NCI-H1417 treated with DMSO at 0.1 percent for 48 hours (cell line): Measurements from ENCODE around the gene IQSEC3.
"Not testable (repeated sequence)": the region's sequence is repeated elsewhere in the genome, so short reads cannot be mapped to it uniquely, and the experiment has no call there.

Experiments
- DNase-seq: peaks from one replicate; lab custom pipeline; 2025; lab: John Stamatoyannopoulos, UW

Gene IQSEC3

GRCh38 chr12:66428-66781 is at the start of gene IQSEC3:
TSS of gene IQSEC3 (plus strand) at chr12:66767. CDS start at chr12:66883, 116 bp downstream.
- DNase-seq, result not testable (repeated sequence)

- not testable (repeated sequence) for DNase-seq
Observed at GRCh38 chr12:17370-18340, 48.9 kb upstream of the IQSEC3 start.

GRCh38 chr12:18821-19567 is 47.6 kb upstream of the IQSEC3 start:
- DNase-seq, result not testable (repeated sequence)

GRCh38 chr12:19906-20305 is 46.7 kb upstream of the IQSEC3 start:
- DNase-seq, result not testable (repeated sequence)

GRCh38 chr12:20757-21156 is 45.8 kb upstream of the IQSEC3 start:
- no peak for DNase-seq

GRCh38 chr12:21301-22189 is 45.0 kb upstream of the IQSEC3 start:
- DNase-seq, result no peak

- no peak for DNase-seq
Observed at GRCh38 chr12:22190-22529, 44.4 kb upstream of the IQSEC3 start.

GRCh38 chr12:22530-23201 is 43.9 kb upstream of the IQSEC3 start:
- DNase-seq, result no peak

- not testable (repeated sequence) for DNase-seq
Observed at GRCh38 chr12:27904-28303, 38.7 kb upstream of the IQSEC3 start.

GRCh38 chr12:38775-39174 is 27.8 kb upstream of the IQSEC3 start:
- not testable (repeated sequence) for DNase-seq

- not testable (repeated sequence) for DNase-seq
Observed at GRCh38 chr12:39555-40265, 26.9 kb upstream of the IQSEC3 start.

GRCh38 chr12:44352-44751 is 22.2 kb upstream of the IQSEC3 start:
- not testable (repeated sequence) for DNase-seq

- not testable (repeated sequence) for DNase-seq
Observed at GRCh38 chr12:45235-45990, 21.2 kb upstream of the IQSEC3 start.

- DNase-seq, result not testable (repeated sequence)
Observed at GRCh38 chr12:45991-46358, 20.6 kb upstream of the IQSEC3 start.

GRCh38 chr12:46542-46941 is 20.0 kb upstream of the IQSEC3 start:
- DNase-seq, result not testable (repeated sequence)

GRCh38 chr12:47699-48226 is 18.8 kb upstream of the IQSEC3 start:
- not testable (repeated sequence) for DNase-seq

- DNase-seq, result not testable (repeated sequence)
Observed at GRCh38 chr12:49149-49548, 17.4 kb upstream of the IQSEC3 start.

GRCh38 chr12:51087-51486 is 15.5 kb upstream of the IQSEC3 start:
- not testable (repeated sequence) for DNase-seq

- DNase-seq, result not testable (repeated sequence)
Observed at GRCh38 chr12:51962-52361, 14.6 kb upstream of the IQSEC3 start.
